HG02798 (cell line): Measurements from ENCODE around the gene ME2.
"Not testable (repeated sequence)": the region's sequence is repeated elsewhere in the genome, so short reads cannot be mapped to it uniquely, and the experiment has no call there.

Source experiments
- ATAC-seq: cut with Tn5 transposase; IDR thresholded peaks from one replicate; pipeline ENCODE4 v1.9.1; 2021; ENCODE audit warnings: mild to moderate bottlenecking; ENCODE audit not compliant: unreplicated experiment, poor library complexity

The ME2 gene

GRCh38 chr18:50909261-50909660 lies 30.3 kb downstream of the ME2 start:
- ATAC-seq = no peak

GRCh38 chr18:50911006-50911405 lies 32.1 kb downstream of the ME2 start:
- ATAC-seq = no peak

- no peak for ATAC-seq
Measured at GRCh38 chr18:50917021-50917420, 38.1 kb downstream of the ME2 start.

- ATAC-seq = no peak
Measured at GRCh38 chr18:50918153-50918552, 39.2 kb downstream of the ME2 start.

GRCh38 chr18:50924372-50924771 lies 45.5 kb downstream of the ME2 start:
- ATAC-seq = no peak

- no peak for ATAC-seq
Measured at GRCh38 chr18:50926521-50926920, 47.6 kb downstream of the ME2 start.

GRCh38 chr18:50928551-50928950 lies 49.6 kb downstream of the ME2 start:
- ATAC-seq = no peak

- ATAC-seq = no peak
Measured at GRCh38 chr18:50933684-50934083, 54.8 kb downstream of the ME2 start.

GRCh38 chr18:50934545-50935211 lies 55.8 kb downstream of the ME2 start:
- ATAC-seq = no peak

- no peak for ATAC-seq
Measured at GRCh38 chr18:50935493-50936191, 56.7 kb downstream of the ME2 start.

GRCh38 chr18:50937183-50937582 lies 58.3 kb downstream of the ME2 start:
- no peak for ATAC-seq

GRCh38 chr18:50938912-50939311 lies 60.0 kb downstream of the ME2 start:
- no peak for ATAC-seq

GRCh38 chr18:50944245-50944932 lies 65.5 kb downstream of the ME2 start:
- no peak for ATAC-seq

GRCh38 chr18:50945918-50946317 lies 67.0 kb downstream of the ME2 start:
- not testable (repeated sequence) for ATAC-seq

- ATAC-seq = no peak
Measured at GRCh38 chr18:50947899-50948298, 69.0 kb downstream of the ME2 start.

- ATAC-seq = no peak
Measured at GRCh38 chr18:50949185-50949584, 70.3 kb downstream of the ME2 start.

- no peak for ATAC-seq
Measured at GRCh38 chr18:50950626-50951025, 71.7 kb downstream of the ME2 start.

- no peak for ATAC-seq
Measured at GRCh38 chr18:50953822-50954221, 74.9 kb downstream of the ME2 start.

GRCh38 chr18:50955253-50955652 lies 76.3 kb downstream of the ME2 start:
- ATAC-seq = no peak

GRCh38 chr18:50956116-50956515 lies 77.2 kb downstream of the ME2 start:
- no peak for ATAC-seq

GRCh38 chr18:50961974-50962373 lies 83.1 kb downstream of the ME2 start:
- no peak for ATAC-seq
